Activated naive CD4-positive, alpha-beta T cell treated with anti-CD3 and anti-CD28 coated beads, Interleukin-2, amount 50 U/mL, for 72 hours (primary cell): ENCODE measurements around the gene CXCR3. TPM values are rescaled to one million over a fixed set of nuclear protein-coding genes. Genes with fewer than 3 reads are reported as not detected.
"Not testable (repeated sequence)": the region's sequence is repeated elsewhere in the genome, so short reads cannot be mapped to it uniquely, and the experiment has no call there.

Experiments
- ATAC-seq, 2 donors: fragments of 150-1000 bp; cut with Tn5 transposase; 2 replicates each; pipeline ENCODE4 v1.10.0; 2021; ENCODE audit warnings: mild to moderate bottlenecking in 2 of 2, moderate library complexity in 2 of 2
- DNase-seq, 2 donors: peaks; one replicate each; pipeline ENCODE4 v3.0.0; 2021 to 2022; ENCODE audit warnings: low spot score in 2 of 2
- H3K27ac Mint-ChIP-seq, 2 donors: one replicate each; pipeline ENCODE4 v1.8.0; 2022; ENCODE audit warnings: mild to moderate bottlenecking in 2 of 2, mixed read lengths in 2 of 2
- H3K36me3 Mint-ChIP-seq, 2 donors: one replicate each; pipeline ENCODE4 v1.8.0; 2022; ENCODE audit warnings: mixed read lengths in 2 of 2
- H3K9me3 Mint-ChIP-seq, 2 donors: one replicate each; pipeline ENCODE4 v1.8.0; 2022; ENCODE audit warnings: mixed read lengths in 2 of 2
- total RNA-seq, 2 donors: library from RNA; stranded (reverse); gene quantifications; one replicate each; pipeline ENCODE4 v1.2.3, GENCODE V29; 2022

Gene CXCR3
- total RNA-seq, 2 donors from 2014 or later = 6.8 to 43.0 TPM

GRCh38 chrX:71650333-71650969 lies 32.1 kb upstream of the CXCR3 start:
- DNase-seq = no peak

GRCh38 chrX:71644406-71644805 lies 26.1 kb upstream of the CXCR3 start:
- H3K27ac Mint-ChIP-seq, H3K36me3 Mint-ChIP-seq, H3K9me3 Mint-ChIP-seq, DNase-seq, ATAC-seq: not testable (repeated sequence)

More at GRCh38 chrX:71650333-71650969, 32.1 kb upstream of the CXCR3 start:
- Mint-ChIP-seq H3K9me3 (no peaks in the 10 kb centered on the region), H3K27ac (no peak overlapping the region), H3K36me3 (no peaks in the 10 kb centered on the region)
- ATAC-seq = peak; percentile 88 to 95

GRCh38 chrX:71640002-71640401 lies 21.7 kb upstream of the CXCR3 start:
- no peak for DNase-seq
- Mint-ChIP-seq H3K27ac (no peak overlapping the region), H3K9me3 (peaks cover 0 to 3% of the 10 kb centered on the region in 2 donors), H3K36me3 (no peaks in the 10 kb centered on the region)
- no peak for ATAC-seq

GRCh38 chrX:71638409-71638808 lies 20.1 kb upstream of the CXCR3 start:
- no peaks in the 10 kb centered on the region for H3K36me3 Mint-ChIP-seq
- peaks cover 0 to 3% of the 10 kb centered on the region in 2 donors for H3K9me3 Mint-ChIP-seq
- DNase-seq = no peak
- H3K27ac Mint-ChIP-seq = no peak overlapping the region
- peak; percentile 65 to 72 for ATAC-seq

GRCh38 chrX:71637848-71638247 lies 19.5 kb upstream of the CXCR3 start:
- H3K27ac Mint-ChIP-seq = no peak overlapping the region
- H3K9me3 Mint-ChIP-seq = peaks cover 0 to 3% of the 10 kb centered on the region in 2 donors
- ATAC-seq = peak; percentile 46 to 78
- no peaks in the 10 kb centered on the region for H3K36me3 Mint-ChIP-seq
- DNase-seq = no peak

GRCh38 chrX:71637253-71637618 lies 18.9 kb upstream of the CXCR3 start:
- Mint-ChIP-seq H3K9me3 (peaks cover 0 to 3% of the 10 kb centered on the region in 2 donors), H3K36me3 (no peaks in the 10 kb centered on the region), H3K27ac (peak overlapping the region in 1 of 2 donors; percentile 66)
- no peak for DNase-seq
- ATAC-seq = peak; percentile 56 to 66

- DNase-seq = no peak
- Mint-ChIP-seq H3K27ac (peak overlapping the region in 1 of 2 donors; percentile 66), H3K9me3 (peaks cover 0 to 3% of the 10 kb centered on the region in 2 donors), H3K36me3 (no peaks in the 10 kb centered on the region)
- ATAC-seq = peak; percentile 25 to 65
Observed at GRCh38 chrX:71636438-71637252, 18.3 kb upstream of the CXCR3 start.

- DNase-seq (no peak), ATAC-seq (no peak)
- Mint-ChIP-seq H3K27ac (no peak overlapping the region), H3K9me3 (no peaks in the 10 kb centered on the region), H3K36me3 (no peaks in the 10 kb centered on the region)
Observed at GRCh38 chrX:71634366-71634765, 16.1 kb upstream of the CXCR3 start.

GRCh38 chrX:71632923-71633657 lies 14.8 kb upstream of the CXCR3 start:
- ATAC-seq = no peak
- Mint-ChIP-seq H3K27ac (no peak overlapping the region), H3K9me3 (no peaks in the 10 kb centered on the region), H3K36me3 (no peaks in the 10 kb centered on the region)
- no peak for DNase-seq

- no peak for ATAC-seq
- Mint-ChIP-seq H3K36me3 (no peaks in the 10 kb centered on the region), H3K9me3 (no peaks in the 10 kb centered on the region), H3K27ac (peak overlapping the region in 1 of 2 donors; percentile 74)
- no peak for DNase-seq
Observed at GRCh38 chrX:71629467-71629866, 11.2 kb upstream of the CXCR3 start.

- H3K27ac Mint-ChIP-seq = no peak overlapping the region
- no peak for DNase-seq
- no peaks in the 10 kb centered on the region for H3K36me3 Mint-ChIP-seq
- no peaks in the 10 kb centered on the region for H3K9me3 Mint-ChIP-seq
- ATAC-seq = no peak
Observed at GRCh38 chrX:71627588-71628404, 9.5 kb upstream of the CXCR3 start.

- H3K36me3 Mint-ChIP-seq = peaks cover 0 to 2% of the 10 kb centered on the region in 2 donors
- no peaks in the 10 kb centered on the region for H3K9me3 Mint-ChIP-seq
- DNase-seq (no peak), ATAC-seq (no peak)
- no peak overlapping the region for H3K27ac Mint-ChIP-seq
Observed at GRCh38 chrX:71626576-71626975, 8.3 kb upstream of the CXCR3 start.

- H3K27ac Mint-ChIP-seq = no peak overlapping the region
- no peaks in the 10 kb centered on the region for H3K9me3 Mint-ChIP-seq
- DNase-seq (no peak), ATAC-seq (no peak)
- peaks cover 0 to 4% of the 10 kb centered on the region in 2 donors for H3K36me3 Mint-ChIP-seq
Observed at GRCh38 chrX:71625471-71625870, 7.2 kb upstream of the CXCR3 start.

GRCh38 chrX:71623714-71624113 lies 5.4 kb upstream of the CXCR3 start:
- Mint-ChIP-seq H3K9me3 (no peaks in the 10 kb centered on the region), H3K27ac (peak overlapping the region; percentile 97 to 98), H3K36me3 (peaks cover 0 to 4% of the 10 kb centered on the region in 2 donors)
- DNase-seq (no peak), ATAC-seq (peak in 1 of 2 donors; percentile 22)

- Mint-ChIP-seq H3K27ac (peak overlapping the region; percentile 97 to 98), H3K9me3 (no peaks in the 10 kb centered on the region), H3K36me3 (peaks cover 0 to 9% of the 10 kb centered on the region in 2 donors)
- DNase-seq (peak; percentile 66 to 80), ATAC-seq (peak; percentile 52 to 69)
Observed at GRCh38 chrX:71622576-71623450, 4.5 kb upstream of the CXCR3 start.
